ENCODE data around the gene ANGPTL4.

- TF ChIP-seq EZH2 (IDR thresholded peaks at IDR 0.05; ENCODE audit: borderline replicate concordance, insufficient read depth, low read depth, low read length, poor library complexity, severe bottlenecking) (no peak), CTCF (IDR thresholded peaks at IDR 0.05) (no peak)
Measured at GRCh38 chr19:8373867-8374813, 10.2 kb downstream of the ANGPTL4 start.

Data from B cell (primary cell).